ENCODE data around the gene MBNL2. TPM values are rescaled to one million over a fixed set of nuclear protein-coding genes. Genes with fewer than 3 reads are reported as not detected.

Gene MBNL2
- total and polyA plus RNA-seq, 2 experiments from 2014 or later, result 0.55 to 3.2 TPM

DNA sequence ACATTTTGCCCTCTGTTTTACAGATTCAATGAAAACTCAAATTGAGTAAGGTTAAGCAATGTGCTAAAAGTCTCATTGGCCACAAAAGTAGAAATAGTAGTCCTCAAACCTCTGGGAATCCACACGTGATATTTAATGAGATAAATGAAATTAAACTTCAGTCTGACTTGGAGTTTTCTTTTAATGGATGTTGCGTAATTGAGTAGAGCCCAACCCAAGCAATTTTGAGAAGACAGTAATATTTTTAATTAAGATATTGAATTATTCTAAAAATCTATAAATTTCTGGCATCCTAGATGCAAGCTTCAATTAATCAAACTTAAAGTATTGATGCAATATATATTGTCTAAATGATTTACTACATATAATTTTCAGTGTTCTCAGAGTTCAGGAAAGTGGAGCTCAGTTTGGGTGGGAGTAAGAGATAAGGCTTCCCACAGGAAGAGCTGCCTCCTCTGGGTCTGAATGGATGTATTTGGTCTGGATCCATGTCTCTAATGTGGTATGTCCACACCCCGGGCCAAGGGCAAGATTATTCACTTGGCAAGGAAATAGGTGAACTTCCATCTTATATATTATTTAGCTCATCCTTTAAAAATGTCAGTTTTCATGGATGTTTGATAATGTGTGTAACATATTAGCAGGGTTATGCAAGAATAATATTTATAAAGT is 6.9 kb downstream of the MBNL2 start (continued):
- TF ChIP-seq CREB1 (CRISPR knock-in tag; IDR thresholded peaks at IDR 0.05; ENCODE audit: low read depth) (no peak), CTCF (conservative IDR thresholded peaks at IDR 0.05; ENCODE audit: low read depth in 2 of 2) (no peak), ZNF114 (CRISPR knock-in tag; IDR thresholded peaks at IDR 0.05) (no peak), POLR2AphosphoS5 (IDR thresholded peaks at IDR 0.05; ENCODE audit: low read depth) (no peak), ZNF331 (CRISPR knock-in tag; IDR thresholded peaks at IDR 0.05; ENCODE audit: low read depth) (no peak), JUNB (IDR thresholded peaks at IDR 0.05; ENCODE audit: unreplicated experiment) (no peak), EZH2phosphoT487 (IDR thresholded peaks at IDR 0.05; ENCODE audit: unreplicated experiment) (no peak), STAT1 (IDR thresholded peaks at IDR 0.05; ENCODE audit: unreplicated experiment) (no peak), NANOG (IDR thresholded peaks at IDR 0.05; ENCODE audit: borderline replicate concordance) (no peak)
- TF ChIP-seq, protein P1, sequence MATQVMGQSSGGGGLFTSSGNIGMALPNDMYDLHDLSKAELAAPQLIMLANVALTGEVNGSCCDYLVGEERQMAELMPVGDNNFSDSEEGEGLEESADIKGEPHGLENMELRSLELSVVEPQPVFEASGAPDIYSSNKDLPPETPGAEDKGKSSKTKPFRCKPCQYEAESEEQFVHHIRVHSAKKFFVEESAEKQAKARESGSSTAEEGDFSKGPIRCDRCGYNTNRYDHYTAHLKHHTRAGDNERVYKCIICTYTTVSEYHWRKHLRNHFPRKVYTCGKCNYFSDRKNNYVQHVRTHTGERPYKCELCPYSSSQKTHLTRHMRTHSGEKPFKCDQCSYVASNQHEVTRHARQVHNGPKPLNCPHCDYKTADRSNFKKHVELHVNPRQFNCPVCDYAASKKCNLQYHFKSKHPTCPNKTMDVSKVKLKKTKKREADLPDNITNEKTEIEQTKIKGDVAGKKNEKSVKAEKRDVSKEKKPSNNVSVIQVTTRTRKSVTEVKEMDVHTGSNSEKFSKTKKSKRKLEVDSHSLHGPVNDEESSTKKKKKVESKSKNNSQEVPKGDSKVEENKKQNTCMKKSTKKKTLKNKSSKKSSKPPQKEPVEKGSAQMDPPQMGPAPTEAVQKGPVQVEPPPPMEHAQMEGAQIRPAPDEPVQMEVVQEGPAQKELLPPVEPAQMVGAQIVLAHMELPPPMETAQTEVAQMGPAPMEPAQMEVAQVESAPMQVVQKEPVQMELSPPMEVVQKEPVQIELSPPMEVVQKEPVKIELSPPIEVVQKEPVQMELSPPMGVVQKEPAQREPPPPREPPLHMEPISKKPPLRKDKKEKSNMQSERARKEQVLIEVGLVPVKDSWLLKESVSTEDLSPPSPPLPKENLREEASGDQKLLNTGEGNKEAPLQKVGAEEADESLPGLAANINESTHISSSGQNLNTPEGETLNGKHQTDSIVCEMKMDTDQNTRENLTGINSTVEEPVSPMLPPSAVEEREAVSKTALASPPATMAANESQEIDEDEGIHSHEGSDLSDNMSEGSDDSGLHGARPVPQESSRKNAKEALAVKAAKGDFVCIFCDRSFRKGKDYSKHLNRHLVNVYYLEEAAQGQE (IDR thresholded peaks at IDR 0.05; ENCODE audit: unreplicated experiment), result no peak
- TF ChIP-seq, protein P2, sequence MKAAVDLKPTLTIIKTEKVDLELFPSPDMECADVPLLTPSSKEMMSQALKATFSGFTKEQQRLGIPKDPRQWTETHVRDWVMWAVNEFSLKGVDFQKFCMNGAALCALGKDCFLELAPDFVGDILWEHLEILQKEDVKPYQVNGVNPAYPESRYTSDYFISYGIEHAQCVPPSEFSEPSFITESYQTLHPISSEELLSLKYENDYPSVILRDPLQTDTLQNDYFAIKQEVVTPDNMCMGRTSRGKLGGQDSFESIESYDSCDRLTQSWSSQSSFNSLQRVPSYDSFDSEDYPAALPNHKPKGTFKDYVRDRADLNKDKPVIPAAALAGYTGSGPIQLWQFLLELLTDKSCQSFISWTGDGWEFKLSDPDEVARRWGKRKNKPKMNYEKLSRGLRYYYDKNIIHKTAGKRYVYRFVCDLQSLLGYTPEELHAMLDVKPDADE (IDR thresholded peaks at IDR 0.05), result no peak

DNA sequence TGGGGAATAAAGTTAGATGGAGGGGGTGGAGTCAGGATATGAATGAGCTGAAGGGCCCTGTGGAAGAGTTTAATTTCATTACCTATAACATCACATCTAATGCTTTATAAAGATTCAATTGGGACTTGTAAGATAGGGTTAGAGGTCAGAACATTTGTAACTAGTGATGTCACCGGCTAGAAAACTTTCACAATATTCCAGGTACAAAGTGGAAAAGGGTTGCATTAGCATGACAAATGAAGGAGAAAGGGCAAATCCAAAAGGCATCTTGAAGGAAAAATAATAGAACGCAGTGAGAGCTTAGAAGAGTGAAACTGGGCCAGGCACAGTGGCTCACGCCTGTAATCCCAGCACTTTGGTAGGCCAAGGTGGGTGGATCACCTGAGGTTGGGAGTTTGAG is 7.6 kb downstream of the MBNL2 start:
- Mint-ChIP-seq H3K27me3 (ENCODE audit: insufficient read depth, low read depth, poor library complexity) (peaks cover 89% of the 10 kb centered on the region), H3K36me3 (ENCODE audit: low read depth) (no peaks in the 10 kb centered on the region), H3K27ac (no peak overlapping the region), H3K4me1 (peaks cover 18% of the 10 kb centered on the region; the same call in 2 of the 3 replicates), H3K4me3 (no peak overlapping the region), H3K9me3 (no peaks in the 10 kb centered on the region; the same call in 2 of the 3 replicates)
- DNase-seq (ENCODE audit: low spot score) (no peak), ATAC-seq (no peak)
- Histone ChIP-seq H3K4me1 (ENCODE audit: insufficient read depth) (0 out of 2 replicates have a peak, but pooled peaks cover 3% of the 10 kb centered on the region), H3K27ac (ENCODE audit: low read depth) (no peak overlapping the region), H4K20me1 (replicated peaks; ENCODE audit: insufficient read depth) (peaks cover 24% of the 10 kb centered on the region), H2AFZ (no peak overlapping the region), H3K4me2 (no peak overlapping the region), H3K4me3 (no peak overlapping the region), H3F3A (replicated peaks; ENCODE audit: low read depth) (no peaks in the 10 kb centered on the region), H3K27me3 (ENCODE audit: insufficient read depth) (peaks cover 99% of the 10 kb centered on the region), H3K9me2 (ENCODE audit: insufficient read depth) (no peaks in the 10 kb centered on the region), H3K79me2 (replicated peaks; ENCODE audit: insufficient read depth) (no peaks in the 10 kb centered on the region), H3K36me3 (ENCODE audit: insufficient read depth) (no peaks in the 10 kb centered on the region)
- TF ChIP-seq NANOG (IDR thresholded peaks at IDR 0.05; ENCODE audit: borderline replicate concordance), result no peak
